AG09319 (cell line): ENCODE results near the gene MYMK.

Experiments
- DNase-seq: peaks from one replicate; pipeline ENCODE4 v3.0.0-alpha.2; 2010; ENCODE audit warnings: low read depth; ENCODE audit errors: extremely low read depth
- CTCF ChIP-seq: IDR thresholded peaks from 2 replicates; pipeline ENCODE4 v1.5.1; 2011; ENCODE audit warnings: low read depth, mild to moderate bottlenecking, inconsistent platforms, low read length, moderate library complexity

Gene MYMK

DNA sequence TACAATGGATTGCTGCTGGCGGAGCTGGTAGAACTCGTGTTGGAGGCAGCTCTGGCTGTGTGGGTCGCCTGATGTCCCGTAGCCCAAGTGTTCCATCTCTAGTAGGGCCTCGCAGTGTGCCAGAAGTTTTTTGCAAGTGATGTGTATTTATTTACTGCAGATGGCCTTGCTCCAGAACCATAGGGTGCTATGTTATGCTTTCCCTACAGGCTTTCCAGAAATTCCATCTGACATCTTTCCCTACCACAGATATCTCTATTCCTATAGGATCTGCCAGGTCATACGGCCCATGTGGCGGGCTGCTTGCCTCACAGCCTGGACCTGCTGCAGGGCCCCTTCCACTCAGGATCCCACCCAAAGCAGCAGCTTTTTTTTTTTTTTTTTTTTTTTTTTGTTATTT, 26.7 kb upstream of the MYMK start:
- DNase-seq = no peak
- no peak for TF ChIP-seq CTCF

GRCh38 chr9:133547116-133547515, 22.4 kb upstream of the MYMK start:
- DNase-seq = no peak
- no peak for TF ChIP-seq CTCF

GRCh38 chr9:133546287-133546680, 21.5 kb upstream of the MYMK start:
- TF ChIP-seq CTCF = no peak
- no peak for DNase-seq

DNA sequence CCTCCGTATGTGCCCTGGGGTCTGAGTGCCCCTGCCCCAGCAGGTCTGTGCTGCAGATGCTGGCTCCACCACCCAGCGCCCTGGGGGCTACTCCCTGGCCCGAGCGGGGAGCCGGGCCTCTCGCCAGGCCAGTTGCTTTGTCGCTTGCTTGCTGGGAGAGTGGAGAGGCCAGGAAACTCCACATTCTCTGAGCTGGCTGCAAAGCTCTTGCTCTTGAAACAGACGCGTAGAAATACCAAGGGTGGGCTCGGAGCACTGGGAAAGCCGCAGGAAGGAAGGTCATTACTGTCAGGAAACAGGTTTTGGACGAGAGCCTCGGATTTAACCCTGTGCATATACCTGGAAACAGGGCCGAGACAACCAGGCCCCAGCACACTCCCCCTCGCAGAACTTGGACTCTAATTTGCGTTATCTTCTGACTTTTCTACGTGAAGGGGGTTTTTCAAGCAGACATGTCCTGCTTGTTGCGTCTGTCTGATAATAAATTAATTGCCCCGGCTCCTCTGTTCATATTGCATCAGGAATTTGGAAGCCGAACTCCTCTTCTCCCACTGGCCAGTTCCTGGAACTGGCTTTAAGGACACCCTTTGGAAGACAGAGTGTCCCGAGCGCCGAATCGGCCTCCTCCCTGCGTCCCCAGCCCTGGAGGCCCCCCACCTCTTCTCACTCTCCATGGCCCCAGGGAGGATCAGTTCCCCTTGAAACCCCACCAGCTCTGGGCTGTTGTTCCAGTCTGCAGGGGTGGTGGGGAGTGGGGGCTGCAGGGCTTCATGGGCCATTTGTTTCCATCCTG, 20.9 kb upstream of the MYMK start:
- no peak for DNase-seq
- no peak for TF ChIP-seq CTCF

GRCh38 chr9:133543772-133544467, 19.2 kb upstream of the MYMK start:
- TF ChIP-seq CTCF = no peak
- DNase-seq = no peak

DNA sequence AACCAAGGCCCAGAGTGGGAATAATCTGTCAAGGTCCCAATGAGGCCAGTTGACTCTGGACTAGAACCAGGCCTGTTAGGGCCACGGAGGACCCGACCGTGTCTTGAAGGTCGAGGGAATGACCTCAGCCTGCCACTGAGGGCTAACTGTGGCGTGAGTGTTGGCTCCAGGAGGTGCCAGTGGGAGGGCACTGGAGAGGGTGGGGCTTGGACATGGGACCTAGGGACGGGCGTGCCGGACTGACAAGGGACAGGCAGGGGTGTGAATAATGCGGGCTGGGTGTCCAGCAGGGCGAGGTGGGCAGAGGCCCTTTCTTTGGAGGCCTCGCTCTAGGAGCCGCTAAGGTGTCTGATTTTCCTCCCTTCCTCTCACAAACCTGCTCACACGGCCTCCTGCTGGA, 17.2 kb upstream of the MYMK start:
- TF ChIP-seq CTCF = no peak
- no peak for DNase-seq

DNA sequence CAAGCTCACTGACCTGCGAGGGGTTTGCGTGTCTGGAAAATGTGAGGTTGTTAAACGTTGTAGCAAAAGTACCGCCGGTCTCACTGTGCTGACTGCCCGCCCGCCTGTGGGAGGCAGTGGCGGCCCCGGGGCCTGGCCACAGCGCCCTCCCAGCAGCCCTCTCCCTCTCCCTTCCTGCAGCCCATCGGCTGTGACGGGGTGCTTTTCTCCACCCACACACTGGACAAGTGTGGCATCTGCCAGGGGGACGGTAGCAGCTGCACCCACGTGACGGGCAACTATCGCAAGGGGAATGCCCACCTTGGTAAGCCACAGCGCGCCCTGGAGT, 15.9 kb upstream of the MYMK start:
- TF ChIP-seq CTCF = no peak
- no peak for DNase-seq
